ENCODE results near the gene EML4.
A peak's percentile ranks its signal among the peaks of the same experiment; 100 is the strongest.

Gene EML4

GRCh38 chr2:42170619-42171395 is 1.7 kb downstream of the EML4 start:
- TF ChIP-seq SPI1 (IDR thresholded peaks at IDR 0.05; ENCODE audit: borderline replicate concordance, low read depth) (no peak), CTCF (IDR thresholded peaks at IDR 0.05; ENCODE audit: insufficient read depth, low read length) (no peak), POLR2AphosphoS5 (IDR thresholded peaks at IDR 0.05; ENCODE audit: low read depth) (no peak), GABPA (IDR thresholded peaks at IDR 0.05; ENCODE audit: low read depth) (no peak), REST (IDR thresholded peaks at IDR 0.05; ENCODE audit: insufficient replicate concordance, low read depth) (no peak)
- Histone ChIP-seq H3K27me3 (ENCODE audit: insufficient read depth, poor library complexity, severe bottlenecking) (no peaks in the 10 kb centered on the region), H3K27ac (replicated peaks) (no peak overlapping the region), H3K4me3 (replicated peaks; ENCODE audit: insufficient read depth, low read length) (peak overlapping the region; percentile 75)
- no peak for DNase-seq (ENCODE audit: low read depth in 1 of 2, low spot score in 1 of 2)

GRCh38 chr2:42171396-42171980 is 2.3 kb downstream of the EML4 start:
- no peaks in the 10 kb centered on the region for H3K27me3 ChIP-seq (ENCODE audit: insufficient read depth, poor library complexity, severe bottlenecking)
- H3K27ac ChIP-seq (replicated peaks): no peak overlapping the region
- DNase-seq (ENCODE audit: low read depth in 1 of 2, low spot score in 1 of 2): no peak
- TF ChIP-seq GABPA (IDR thresholded peaks at IDR 0.05; ENCODE audit: low read depth) (no peak), CTCF (IDR thresholded peaks at IDR 0.05; ENCODE audit: insufficient read depth, low read length) (no peak), REST (IDR thresholded peaks at IDR 0.05; ENCODE audit: insufficient replicate concordance, low read depth) (no peak), POLR2AphosphoS5 (IDR thresholded peaks at IDR 0.05; ENCODE audit: low read depth) (no peak), SPI1 (IDR thresholded peaks at IDR 0.05; ENCODE audit: borderline replicate concordance, low read depth) (no peak)
- no peak overlapping the region for H3K4me3 ChIP-seq (replicated peaks; ENCODE audit: insufficient read depth, low read length)

- TF ChIP-seq SPI1 (IDR thresholded peaks at IDR 0.05; ENCODE audit: borderline replicate concordance, low read depth) (no peak), REST (IDR thresholded peaks at IDR 0.05; ENCODE audit: insufficient replicate concordance, low read depth) (no peak), CTCF (IDR thresholded peaks at IDR 0.05; ENCODE audit: insufficient read depth, low read length) (no peak), GABPA (IDR thresholded peaks at IDR 0.05; ENCODE audit: low read depth) (no peak), POLR2AphosphoS5 (IDR thresholded peaks at IDR 0.05; ENCODE audit: low read depth) (no peak)
- Histone ChIP-seq H3K27me3 (ENCODE audit: insufficient read depth, poor library complexity, severe bottlenecking) (no peaks in the 10 kb centered on the region), H3K27ac (replicated peaks) (no peak overlapping the region), H3K4me3 (replicated peaks; ENCODE audit: insufficient read depth, low read length) (no peak overlapping the region)
- no peak for DNase-seq (ENCODE audit: low read depth in 1 of 2, low spot score in 1 of 2)
Observed at GRCh38 chr2:42172020-42172419, 2.9 kb downstream of the EML4 start.
